ENCODE results near the gene RRP7A.
"Not testable (repeated sequence)": the region's sequence is repeated elsewhere in the genome, so short reads cannot be mapped to it uniquely, and the experiment has no call there.

RRP7A gene

GRCh38 chr22:42535082-42535731 is 15.6 kb upstream of the RRP7A start:
- DNase-seq = not testable (repeated sequence)

GRCh38 chr22:42533638-42533977 is 14.0 kb upstream of the RRP7A start:
- DNase-seq = no peak

GRCh38 chr22:42531401-42532084 is 11.9 kb upstream of the RRP7A start:
- not testable (repeated sequence) for DNase-seq

GRCh38 chr22:42529435-42529834 is 9.8 kb upstream of the RRP7A start:
- not testable (repeated sequence) for DNase-seq

GRCh38 chr22:42528591-42529307 is 9.2 kb upstream of the RRP7A start:
- no peak for DNase-seq

GRCh38 chr22:42522546-42522945 is 3.0 kb upstream of the RRP7A start:
- DNase-seq = no peak

GRCh38 chr22:42521228-42521546 is 1.6 kb upstream of the RRP7A start:
- DNase-seq = no peak

- DNase-seq = not testable (repeated sequence)
These were observed 715 bp downstream of the RRP7A start for GRCh38 chr22:42518638-42519524.

GRCh38 chr22:42517103-42517502 is 2.5 kb downstream of the RRP7A start:
- DNase-seq = not testable (repeated sequence)

GRCh38 chr22:42515896-42516295 is 3.7 kb downstream of the RRP7A start:
- no peak for DNase-seq

- DNase-seq = not testable (repeated sequence)
These were observed 4.3 kb downstream of the RRP7A start for GRCh38 chr22:42515304-42515703.

GRCh38 chr22:42514331-42514730 is 5.3 kb downstream of the RRP7A start:
- not testable (repeated sequence) for DNase-seq

- DNase-seq = not testable (repeated sequence)
These were observed 7.2 kb downstream of the RRP7A start for GRCh38 chr22:42512273-42512990.

GRCh38 chr22:42511401-42511891 is 8.2 kb downstream of the RRP7A start:
- DNase-seq = no peak

- no peak for DNase-seq
These were observed 10.0 kb downstream of the RRP7A start for GRCh38 chr22:42509548-42509947.

GRCh38 chr22:42508975-42509364 is 10.6 kb downstream of the RRP7A start:
- not testable (repeated sequence) for DNase-seq

- DNase-seq = not testable (repeated sequence)
These were observed 11.1 kb downstream of the RRP7A start for GRCh38 chr22:42508327-42508974.

GRCh38 chr22:42500836-42501179 is 18.8 kb downstream of the RRP7A start:
- no peak for DNase-seq

- peak; percentile 82 to 84 for DNase-seq
These were observed 19.3 kb downstream of the RRP7A start for GRCh38 chr22:42500161-42500835.

- DNase-seq = not testable (repeated sequence)
These were observed 19.8 kb downstream of the RRP7A start for GRCh38 chr22:42499773-42500160.

- DNase-seq = not testable (repeated sequence)
These were observed 24.0 kb downstream of the RRP7A start for GRCh38 chr22:42495533-42496141.
